ENCODE measurements around the gene EEF2K. TPM values are rescaled to one million over a fixed set of nuclear protein-coding genes. Genes with fewer than 3 reads are reported as not detected.

Gene EEF2K
- total RNA-seq, 4 donors from 2014 or later, result 18.7 to 39.9 (median 21.2) TPM

DNA sequence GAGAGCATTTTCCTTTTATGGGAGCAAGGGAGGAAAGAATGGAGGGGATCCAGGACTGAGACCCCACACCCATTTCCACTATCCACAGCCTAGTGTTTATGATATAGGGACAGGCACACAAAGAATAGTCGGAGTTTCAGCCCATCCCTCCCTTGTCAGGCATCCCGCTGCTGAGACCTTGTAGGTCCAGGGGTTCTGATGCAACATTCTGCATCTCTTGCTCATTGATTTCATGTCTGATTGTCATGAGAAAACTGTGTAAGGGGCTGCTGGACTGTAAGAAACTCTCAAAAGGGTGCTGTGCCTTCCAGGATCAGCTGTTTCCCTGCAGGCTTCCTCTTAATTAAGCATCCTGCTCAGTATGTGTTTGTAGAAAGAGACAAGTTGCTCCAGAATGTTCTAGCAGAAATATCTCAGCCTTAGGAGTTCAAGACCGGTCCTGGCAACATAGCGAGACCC is 85.8 kb downstream of the EEF2K start:
- Histone ChIP-seq H3K36me3 (no peaks in the 10 kb centered on the region), H3K27me3 (no peaks in the 10 kb centered on the region), H3K4me3 (no peak overlapping the region), H3K27ac (no peak overlapping the region), H3K4me1 (no peaks in the 10 kb centered on the region), H3K9me3 (no peaks in the 10 kb centered on the region)
- intact Hi-C loops (cut with DNase I; ENCODE audit: low total_unique reads) (no loop called here), in situ Hi-C loops (cut with MboI; ENCODE audit: low sequenced_read_pairs in 4 of 4) (loop anchor here (5.0 to 25.0 kb wide), 3 partner anchors 85 to 287 kb away; partner anchors contain the start of genes MOSMO (in 4 of the 4), PDZD9 (in 4 of the 4) and EEF2K (in 1 of the 4))
- DNase-seq, result no peak
- no peak for ATAC-seq
- TF ChIP-seq, protein P1, sequence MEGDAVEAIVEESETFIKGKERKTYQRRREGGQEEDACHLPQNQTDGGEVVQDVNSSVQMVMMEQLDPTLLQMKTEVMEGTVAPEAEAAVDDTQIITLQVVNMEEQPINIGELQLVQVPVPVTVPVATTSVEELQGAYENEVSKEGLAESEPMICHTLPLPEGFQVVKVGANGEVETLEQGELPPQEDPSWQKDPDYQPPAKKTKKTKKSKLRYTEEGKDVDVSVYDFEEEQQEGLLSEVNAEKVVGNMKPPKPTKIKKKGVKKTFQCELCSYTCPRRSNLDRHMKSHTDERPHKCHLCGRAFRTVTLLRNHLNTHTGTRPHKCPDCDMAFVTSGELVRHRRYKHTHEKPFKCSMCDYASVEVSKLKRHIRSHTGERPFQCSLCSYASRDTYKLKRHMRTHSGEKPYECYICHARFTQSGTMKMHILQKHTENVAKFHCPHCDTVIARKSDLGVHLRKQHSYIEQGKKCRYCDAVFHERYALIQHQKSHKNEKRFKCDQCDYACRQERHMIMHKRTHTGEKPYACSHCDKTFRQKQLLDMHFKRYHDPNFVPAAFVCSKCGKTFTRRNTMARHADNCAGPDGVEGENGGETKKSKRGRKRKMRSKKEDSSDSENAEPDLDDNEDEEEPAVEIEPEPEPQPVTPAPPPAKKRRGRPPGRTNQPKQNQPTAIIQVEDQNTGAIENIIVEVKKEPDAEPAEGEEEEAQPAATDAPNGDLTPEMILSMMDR (IDR thresholded peaks at IDR 0.05 in 4 of 5, conservative IDR thresholded peaks at IDR 0.05 in 1 of 5), result no peak
- TF ChIP-seq POLR2A (IDR thresholded peaks at IDR 0.05), result no peak

DNA sequence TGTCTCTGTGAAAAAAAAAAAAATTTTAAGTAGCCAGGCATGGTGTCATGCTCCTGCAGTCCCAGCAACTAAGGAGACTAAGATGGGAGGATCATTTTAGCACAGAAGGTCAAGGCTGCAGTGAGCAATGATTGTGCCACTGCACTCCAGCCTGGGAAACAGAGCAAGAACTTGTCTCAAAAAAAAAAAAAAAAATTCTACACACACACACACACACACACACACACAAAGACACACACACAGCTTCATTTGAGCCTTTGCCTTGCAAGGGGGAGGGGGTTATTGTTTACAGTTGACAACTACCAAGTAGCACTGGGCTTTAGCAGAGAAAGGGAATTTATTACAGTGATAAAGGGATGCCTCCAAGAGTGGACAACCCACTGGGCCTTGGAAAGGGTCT is 86.2 kb downstream of the EEF2K start:
- Histone ChIP-seq H3K27me3 (no peaks in the 10 kb centered on the region), H3K27ac (no peak overlapping the region), H3K4me3 (no peak overlapping the region), H3K4me1 (no peaks in the 10 kb centered on the region), H3K9me3 (no peaks in the 10 kb centered on the region), H3K36me3 (no peaks in the 10 kb centered on the region)
- ATAC-seq (no peak), DNase-seq (no peak)
- no peak for TF ChIP-seq POLR2A (IDR thresholded peaks at IDR 0.05)
- TF ChIP-seq, protein P1 (IDR thresholded peaks at IDR 0.05 in 4 of 5, conservative IDR thresholded peaks at IDR 0.05 in 1 of 5), result no peak
- in situ Hi-C loops (cut with MboI; ENCODE audit: low sequenced_read_pairs in 4 of 4), result loop anchor here (5.0 to 25.0 kb wide), 3 partner anchors 85 to 288 kb away; partner anchors contain the start of genes MOSMO (in 4 of the 4), PDZD9 (in 4 of the 4) and EEF2K (in 1 of the 4)
- intact Hi-C loops (cut with DNase I; ENCODE audit: low total_unique reads), result no loop called here

DNA sequence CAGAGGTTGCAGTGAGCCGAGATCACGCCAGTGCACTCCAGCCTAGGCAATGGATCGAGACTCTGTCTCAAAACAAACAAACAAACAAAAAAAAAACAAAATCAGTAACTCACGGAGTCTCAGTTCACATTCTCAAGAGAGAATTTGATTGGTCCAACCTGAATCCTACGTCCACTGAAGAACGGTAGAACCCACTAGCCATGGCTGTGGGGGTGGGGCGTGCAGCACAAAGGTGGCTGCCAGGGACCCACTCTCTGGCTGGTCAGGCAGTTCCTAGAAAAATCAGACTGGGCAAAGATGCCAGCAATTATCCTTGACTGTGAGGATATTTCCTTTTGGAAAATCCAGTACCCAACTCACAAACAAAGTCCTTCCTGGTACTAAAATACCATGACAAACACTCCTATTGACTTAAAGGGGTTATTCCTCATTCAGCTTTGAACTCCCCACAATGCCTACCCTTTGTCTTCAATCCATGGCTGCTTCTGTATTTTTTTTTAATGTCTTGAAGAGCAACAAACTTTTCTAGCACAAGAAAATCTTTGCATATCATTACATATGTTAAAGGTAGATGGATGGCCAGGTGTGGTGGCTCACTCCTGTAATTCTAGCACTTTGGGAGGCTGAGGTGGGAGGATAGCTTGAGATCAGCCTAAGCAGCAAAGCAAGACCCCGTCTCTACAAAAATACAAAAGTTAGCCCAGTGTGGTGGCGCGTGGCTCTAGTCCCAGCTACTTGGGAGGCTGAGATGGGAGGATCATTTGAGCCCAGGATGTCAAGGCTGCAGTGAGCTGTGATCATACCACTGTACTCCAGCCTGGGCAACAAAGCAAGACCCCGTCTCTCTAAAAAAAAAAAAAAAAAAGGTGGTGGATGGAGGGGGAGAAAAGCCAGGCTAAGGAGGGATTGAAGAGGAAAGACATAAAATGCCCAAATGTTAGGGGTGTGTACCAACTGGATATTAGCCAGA is 87.3 kb downstream of the EEF2K start:
- intact Hi-C loops (cut with DNase I; ENCODE audit: low total_unique reads), result no loop called here
- H3K4me1 ChIP-seq, result peaks cover 0 to 1% of the 10 kb centered on the region in 2 donors
- in situ Hi-C loops (cut with MboI; ENCODE audit: low sequenced_read_pairs in 4 of 4), result loop anchor here (5.0 to 25.0 kb wide), 3 partner anchors 86 to 289 kb away; partner anchors contain the start of genes MOSMO (in 4 of the 4), PDZD9 (in 4 of the 4) and EEF2K (in 1 of the 4)
- H3K27me3 ChIP-seq, result no peaks in the 10 kb centered on the region
- ATAC-seq (no peak), DNase-seq (no peak)
- no peak overlapping the region for H3K4me3 ChIP-seq
- H3K27ac ChIP-seq, result no peak overlapping the region
- TF ChIP-seq POLR2A (IDR thresholded peaks at IDR 0.05), result no peak
- TF ChIP-seq, protein P1 (IDR thresholded peaks at IDR 0.05 in 4 of 5, conservative IDR thresholded peaks at IDR 0.05 in 1 of 5), result no peak
- H3K9me3 ChIP-seq, result no peaks in the 10 kb centered on the region
- no peaks in the 10 kb centered on the region for H3K36me3 ChIP-seq

DNA sequence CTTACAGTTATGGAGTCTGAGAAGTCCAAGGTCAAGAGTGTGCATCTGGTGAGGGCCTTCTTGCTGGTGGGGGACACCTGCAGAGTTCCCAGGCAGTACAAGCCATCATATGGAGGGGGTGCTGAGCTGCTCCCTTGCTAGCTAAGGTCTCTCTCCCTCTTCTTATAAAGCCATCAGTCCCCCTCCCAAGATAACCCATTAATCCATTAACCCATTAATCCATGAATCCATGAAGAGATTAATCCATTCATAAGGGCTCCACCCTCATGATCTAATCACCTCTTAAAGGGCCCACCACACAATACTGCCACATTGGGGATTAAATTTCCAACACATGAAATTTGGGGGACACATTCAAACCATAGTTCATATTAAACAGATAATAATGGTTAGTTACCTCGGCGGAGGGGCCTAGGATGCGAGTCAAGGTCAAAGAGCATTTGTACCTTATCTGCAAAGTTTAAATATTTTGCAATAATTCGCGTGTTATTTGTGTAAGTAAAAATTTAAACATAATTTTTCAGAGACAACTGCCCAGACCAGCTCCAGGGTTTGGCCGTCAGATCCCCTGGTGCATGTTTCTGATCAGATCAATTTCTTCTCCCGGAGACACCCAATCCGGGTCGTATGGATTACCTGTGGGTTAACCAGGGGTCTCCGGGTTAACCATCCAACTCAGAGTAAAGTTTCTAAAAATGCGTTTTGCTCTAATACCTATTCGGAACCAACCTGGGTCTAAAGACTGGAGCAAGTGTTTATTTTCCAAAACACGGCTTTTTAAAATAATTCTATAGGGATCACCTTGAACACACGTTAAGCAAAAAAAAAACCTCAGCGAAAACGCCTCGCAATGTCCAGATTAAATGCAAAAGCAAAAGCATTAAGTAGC is 90.4 kb downstream of the EEF2K start:
- Histone ChIP-seq H3K4me1 (peaks cover 12 to 18% of the 10 kb centered on the region in 2 donors), H3K27ac (peak overlapping the region; percentile 45 to 100 (median 58)), H3K36me3 (no peaks in the 10 kb centered on the region), H3K4me3 (peak overlapping the region; percentile 65 to 95 (median 76)), H3K9me3 (no peaks in the 10 kb centered on the region), H3K27me3 (no peaks in the 10 kb centered on the region)
- in situ Hi-C loops (cut with MboI; ENCODE audit: low sequenced_read_pairs in 4 of 4), result loop anchor here (5.0 to 25.0 kb wide), 3 partner anchors 99 to 292 kb away; partner anchors contain the start of genes MOSMO (in 4 of the 4) and PDZD9 (in 4 of the 4)
- ATAC-seq (no peak), DNase-seq (no peak)
- TF ChIP-seq POLR2A (IDR thresholded peaks at IDR 0.05), result no peak
- TF ChIP-seq, protein P1 (IDR thresholded peaks at IDR 0.05 in 4 of 5, conservative IDR thresholded peaks at IDR 0.05 in 1 of 5), result no peak
- intact Hi-C loops (cut with DNase I; ENCODE audit: low total_unique reads), result loop anchor here (1.0 to 5.0 kb wide), 7 partner anchors 76 to 1396 kb away; partner anchors contain the start of genes DCUN1D3, EEF2K, LYRM1 and MOSMO

Measured in gastrocnemius medialis (tissue), 4 donors.